CD14-positive monocyte (primary cell): ENCODE results near the gene DSP. TPM values are rescaled to one million over a fixed set of nuclear protein-coding genes. Genes with fewer than 3 reads are reported as not detected.

Experiments
- DNase-seq, 3 donors: peaks; one replicate each; pipeline ENCODE4 v3.0.0-alpha.2; 2011 to 2022
- H2AFZ ChIP-seq: 2 replicates; pipeline ENCODE4 v1.6.0; 2012; ENCODE audit warnings: mild to moderate bottlenecking, low read depth, low read length, inconsistent platforms; ENCODE audit not compliant: insufficient read depth, poor library complexity, severe bottlenecking
- H3K27ac ChIP-seq, 2 donors: 1 replicate in 1 of 2; 2 replicates in 1 of 2; pipeline ENCODE4 v1.5.1; 2012 to 2013; ENCODE audit warnings: low read length in 2 of 2, control low read depth in 1 of 2, inconsistent platforms in 1 of 2, low read depth in 1 of 2, mild to moderate bottlenecking in 1 of 2
- H3K27me3 ChIP-seq, 2 donors: one replicate each; pipeline versions ENCODE4 v1.6.0 to v1.6.1; 2011 to 2013; ENCODE audit warnings: low read length in 2 of 2; ENCODE audit not compliant: control insufficient read depth in 2 of 2, insufficient read depth in 2 of 2
- H3K36me3 ChIP-seq, 2 donors: replicated peaks in 1 of 2; 1 replicate in 1 of 2; 2 replicates in 1 of 2; pipeline versions ENCODE4 v1.5.1 to v1.6.1; 2012 to 2013; ENCODE audit warnings: low read length in 2 of 2, control low read depth in 1 of 2, inconsistent platforms in 1 of 2, mild to moderate bottlenecking in 1 of 2; ENCODE audit not compliant: insufficient read depth in 2 of 2, control insufficient read depth in 1 of 2
- H3K4me1 ChIP-seq, 2 donors: 1 replicate in 1 of 2; 2 replicates in 1 of 2; pipeline versions ENCODE4 v1.5.1 to v1.6.1; 2012 to 2013; ENCODE audit warnings: low read length in 2 of 2, control low read depth in 1 of 2, inconsistent platforms in 1 of 2, mild to moderate bottlenecking in 1 of 2, moderate library complexity in 1 of 2; ENCODE audit not compliant: insufficient read depth in 2 of 2, control insufficient read depth in 1 of 2
- H3K4me2 ChIP-seq: replicated peaks from 2 replicates; pipeline ENCODE3; 2012; ENCODE audit warnings: low read length, moderate library complexity, mild to moderate bottlenecking; ENCODE audit not compliant: poor library complexity, severe bottlenecking; ENCODE audit errors: extremely low read depth
- H3K4me3 ChIP-seq, 3 experiments: fragments of 200-600 bp in 1 of 3; sonication (generic) in 1 of 3; replicated peaks in 1 of 3; 1 replicate in 2 of 3; 2 replicates in 1 of 3; pipeline ENCODE4 v1.5.1; 2011 to 2013; ENCODE audit warnings: low read length in 3 of 3, mild to moderate bottlenecking in 3 of 3, control low read depth in 2 of 3, low read depth in 2 of 3, inconsistent platforms in 1 of 3, moderate library complexity in 1 of 3
- H3K79me2 ChIP-seq: 2 replicates; pipeline ENCODE4 v1.6.0; 2012; ENCODE audit warnings: mild to moderate bottlenecking, control low read depth, inconsistent platforms, low read length, moderate library complexity; ENCODE audit not compliant: insufficient read depth
- H3K9ac ChIP-seq: 2 replicates; pipeline ENCODE4 v1.6.0; 2017; ENCODE audit warnings: low read length, mild to moderate bottlenecking; ENCODE audit not compliant: insufficient read depth, poor library complexity, severe bottlenecking
- H3K9me3 ChIP-seq, 2 donors: replicated peaks in 1 of 2; 1 replicate in 1 of 2; 2 replicates in 1 of 2; pipeline versions ENCODE4 v1.5.1 to v1.6.1; 2012 to 2013; ENCODE audit warnings: low read length in 2 of 2, control low read depth in 1 of 2; ENCODE audit not compliant: control insufficient read depth in 1 of 2, insufficient read depth in 1 of 2
- H4K20me1 ChIP-seq: 2 replicates; pipeline ENCODE4 v1.6.0; 2012; ENCODE audit warnings: mild to moderate bottlenecking, low read length, control low read depth, moderate library complexity; ENCODE audit not compliant: insufficient read depth
- H3K27ac Mint-ChIP-seq, 7 donors: one replicate each; pipeline ENCODE4 v1.8.0; 2020; ENCODE audit warnings: mild to moderate bottlenecking in 7 of 7, mixed read lengths in 7 of 7, moderate library complexity in 6 of 7, inconsistent platforms in 2 of 7
- H3K27me3 Mint-ChIP-seq, 3 donors: one replicate each; pipeline ENCODE4 v1.8.0; 2021 to 2022; ENCODE audit warnings: low read depth in 3 of 3, mild to moderate bottlenecking in 3 of 3, mixed read lengths in 3 of 3, moderate library complexity in 3 of 3, inconsistent platforms in 1 of 3
- H3K36me3 Mint-ChIP-seq, 2 donors: one replicate each; pipeline ENCODE4 v1.8.0; 2020; ENCODE audit warnings: mixed read lengths in 2 of 2, inconsistent platforms in 1 of 2, mild to moderate bottlenecking in 1 of 2
- H3K4me1 Mint-ChIP-seq: one replicate; pipeline ENCODE4 v1.8.0; 2020; ENCODE audit warnings: mild to moderate bottlenecking, mixed read lengths
- H3K4me3 Mint-ChIP-seq, 2 donors: one replicate each; pipeline ENCODE4 v1.8.0; 2020; ENCODE audit warnings: mild to moderate bottlenecking in 2 of 2, mixed read lengths in 2 of 2, moderate library complexity in 1 of 2
- H3K9me3 Mint-ChIP-seq, 7 donors: one replicate each; pipeline ENCODE4 v1.8.0; 2020 to 2022; ENCODE audit warnings: mixed read lengths in 7 of 7, mild to moderate bottlenecking in 6 of 7, moderate library complexity in 6 of 7, inconsistent platforms in 2 of 7
- CTCF ChIP-seq: fragments of 200-600 bp; IDR thresholded peaks from one replicate; pipeline ENCODE4 v1.8.0; 2022; ENCODE audit warnings: antibody characterized with exemption, mild to moderate bottlenecking
- WGBS: methylation state at CpG from one replicate; pipeline ENCODE4 v1.1.5; 2013; ENCODE audit warnings: missing lambda C conversion rate; ENCODE audit not compliant: insufficient coverage; 5-methylcytosine and 5-hydroxymethylcytosine counted together
- intact Hi-C, 2 donors: fragments of 100-400 bp; cut with micrococcal nuclease; formaldehyde crosslinking; loops; one replicate each; pipeline versions ENCODE4 v1.15.0 to v1.15.1; 2023
- polyA plus RNA-seq, 3 donors: library from polyadenylated mRNA; depleted of rRNA in 1 of 3; unstranded in 2 of 3; stranded (reverse) in 1 of 3; fragments of 300-500 nt in 2 of 3; fragments of >200 nt in 1 of 3; fragmentation: Illumina TruSeq in 2 of 3; gene quantifications; 1 replicate in 2 of 3; 2 replicates in 1 of 3; pipeline ENCODE4 v1.2.3, GENCODE V29; 2012 to 2021

DSP gene
- polyA plus RNA-seq, 3 donors: not detected

- no peak overlapping the region for H3K4me3 ChIP-seq
- no peak for TF ChIP-seq CTCF
- Mint-ChIP-seq H3K4me1 (peaks cover 16% of the 10 kb centered on the region), H3K27ac (no peak overlapping the region), H3K9me3 (peaks cover 0 to 21% (median 13%) of the 10 kb centered on the region in 7 donors), H3K36me3 (peaks cover 0 to 6% of the 10 kb centered on the region in 2 donors), H3K4me3 (peak overlapping the region in 1 of 2 donors; percentile 61), H3K27me3 (peaks cover 85 to 92% (median 91%) of the 10 kb centered on the region in 3 donors)
- H3K9ac ChIP-seq: no peak overlapping the region
- no peak for DNase-seq
- peaks cover 67 to 89% of the 10 kb centered on the region in 2 donors for H3K27me3 ChIP-seq
- no peaks in the 10 kb centered on the region for H4K20me1 ChIP-seq
- H3K4me2 ChIP-seq: no peak overlapping the region
- peaks cover 19 to 24% of the 10 kb centered on the region in 2 donors for H3K4me1 ChIP-seq
- no peak overlapping the region for H3K27ac ChIP-seq
- no peaks in the 10 kb centered on the region for H3K36me3 ChIP-seq
- WGBS: 74% methylated on average over 4 of the region's 5 CpGs
- peaks cover 3 to 28% of the 10 kb centered on the region in 2 donors for H3K9me3 ChIP-seq
- H3K79me2 ChIP-seq: no peaks in the 10 kb centered on the region
- intact Hi-C loops: no loop called here
- H2AFZ ChIP-seq: no peak overlapping the region
Measured at GRCh38 chr6:7538484-7538883, 3.0 kb upstream of the DSP start.

GRCh38 chr6:7540595-7540994 is 876 bp upstream of the DSP start:
- H3K9me3 Mint-ChIP-seq: peaks cover 0 to 19% (median 13%) of the 10 kb centered on the region in 7 donors
- H3K4me3 ChIP-seq: peak overlapping the region in 1 of 3 experiments; percentile 79
- peaks cover 3 to 38% of the 10 kb centered on the region in 2 donors for H3K9me3 ChIP-seq
- no peak overlapping the region for H3K27ac ChIP-seq
- H3K36me3 Mint-ChIP-seq: peaks cover 5 to 10% of the 10 kb centered on the region in 2 donors
- no peaks in the 10 kb centered on the region for H4K20me1 ChIP-seq
- H3K4me1 Mint-ChIP-seq: peaks cover 21% of the 10 kb centered on the region
- 29% methylated on average over 9 of the region's 17 CpGs for WGBS
- no peak overlapping the region for H3K27ac Mint-ChIP-seq
- intact Hi-C loops: no loop called here
- no peak for DNase-seq
- peaks cover 91 to 98% (median 96%) of the 10 kb centered on the region in 3 donors for H3K27me3 Mint-ChIP-seq
- H3K27me3 ChIP-seq: peaks cover 81 to 97% of the 10 kb centered on the region in 2 donors
- no peak overlapping the region for H3K9ac ChIP-seq
- no peak overlapping the region for H2AFZ ChIP-seq
- peak overlapping the region in 1 of 2 donors; percentile 89 for H3K4me3 Mint-ChIP-seq
- TF ChIP-seq CTCF: no peak
- no peaks in the 10 kb centered on the region for H3K36me3 ChIP-seq
- H3K79me2 ChIP-seq: no peaks in the 10 kb centered on the region
- peaks cover 19 to 24% of the 10 kb centered on the region in 2 donors for H3K4me1 ChIP-seq
- H3K4me2 ChIP-seq: peak overlapping the region; percentile 88
